Fibroblast of skin of left quadriceps (primary cell): ENCODE measurements around the gene VPS16.
A peak's percentile ranks its signal among the peaks of the same experiment; 100 is the strongest.
"Not testable (repeated sequence)": the region's sequence is repeated elsewhere in the genome, so short reads cannot be mapped to it uniquely, and the experiment has no call there.

Experiments used
- DNase-seq, 2 experiments: peaks; one replicate each; pipeline ENCODE4 v3.0.0-alpha.2; 2013; ENCODE audit warnings: low read depth in 2 of 2

The VPS16 gene

GRCh38 chr20:2807019-2807418, 33.5 kb upstream of the VPS16 start:
- no peak for DNase-seq

- not testable (repeated sequence) for DNase-seq
Observed at GRCh38 chr20:2807929-2808328, 32.6 kb upstream of the VPS16 start.

GRCh38 chr20:2809690-2810089, 30.9 kb upstream of the VPS16 start:
- no peak for DNase-seq

- no peak for DNase-seq
Observed at GRCh38 chr20:2812189-2812588, 28.4 kb upstream of the VPS16 start.

GRCh38 chr20:2814076-2814475, 26.5 kb upstream of the VPS16 start:
- DNase-seq, result no peak

- peak; percentile 99 for DNase-seq
Observed at GRCh38 chr20:2814587-2815051, 25.9 kb upstream of the VPS16 start, which contains the start of gene C20orf141. TSS of gene C20orf141 (plus strand) at chr20:2814987. CDS start at chr20:2815185, 198 bp downstream.

GRCh38 chr20:2815242-2815900, 25.2 kb upstream of the VPS16 start:
- no peak for DNase-seq

- DNase-seq, result no peak
Observed at GRCh38 chr20:2816030-2816582, 24.4 kb upstream of the VPS16 start, which contains the start of gene TMEM239. TSS of gene TMEM239 (plus strand) at chr20:2816364. CDS start at chr20:2816555, 191 bp downstream.

- no peak for DNase-seq
Observed at GRCh38 chr20:2816583-2817340, 23.8 kb upstream of the VPS16 start.

GRCh38 chr20:2817341-2817726, 23.2 kb upstream of the VPS16 start:
- DNase-seq, result no peak

GRCh38 chr20:2817891-2818595, 22.5 kb upstream of the VPS16 start:
- DNase-seq, result no peak

- peak in 1 of 2 experiments; percentile 44 for DNase-seq
Observed at GRCh38 chr20:2820084-2820895, 20.3 kb upstream of the VPS16 start.

- DNase-seq, result no peak
Observed at GRCh38 chr20:2820896-2821869, 19.4 kb upstream of the VPS16 start.

GRCh38 chr20:2822073-2822472, 18.5 kb upstream of the VPS16 start:
- DNase-seq, result peak in 1 of 2 experiments; percentile 40

GRCh38 chr20:2825761-2826160, 14.8 kb upstream of the VPS16 start:
- no peak for DNase-seq

- no peak for DNase-seq
Observed at GRCh38 chr20:2826655-2827054, 13.9 kb upstream of the VPS16 start.

- DNase-seq, result no peak
Observed at GRCh38 chr20:2829376-2829775, 11.2 kb upstream of the VPS16 start.

- DNase-seq, result not testable (repeated sequence)
Observed at GRCh38 chr20:2831206-2831605, 9.3 kb upstream of the VPS16 start.

GRCh38 chr20:2833761-2834160, 6.8 kb upstream of the VPS16 start:
- DNase-seq, result no peak
